Peyer's patch (tissue), 4 donors: Measurements from ENCODE around the gene TMEM132C. TPM values are rescaled to one million over a fixed set of nuclear protein-coding genes. Genes with fewer than 3 reads are reported as not detected.

ENCODE experiments used
- DNase-seq, 3 donors: peaks; one replicate each; pipeline ENCODE4 v3.0.0-alpha.2; 2017 to 2019
- H3K27ac ChIP-seq, 4 donors: fragments of 200-600 bp; sonication (generic); one replicate each; pipeline ENCODE4 v1.5.1; 2016 to 2019
- H3K27me3 ChIP-seq, 2 donors: fragments of 200-600 bp; sonication (generic); one replicate each; pipeline ENCODE4 v1.5.1; 2019
- H3K36me3 ChIP-seq, 3 donors: fragments of 200-600 bp; sonication (generic); one replicate each; pipeline ENCODE4 v1.5.1; 2016 to 2019
- H3K4me1 ChIP-seq, 4 donors: fragments of 200-600 bp; sonication (generic); one replicate each; pipeline ENCODE4 v1.5.1; 2016 to 2019
- H3K4me3 ChIP-seq, 4 donors: fragments of 200-600 bp; sonication (generic); 1 replicate in 3 of 4; 2 replicates in 1 of 4; pipeline ENCODE4 v1.5.1; 2016 to 2019; ENCODE audit warnings: mild to moderate bottlenecking in 1 of 4
- H3K9me3 ChIP-seq, 4 donors: fragments of 200-600 bp; sonication (generic); one replicate each; pipeline ENCODE4 v1.5.1; 2016 to 2019; ENCODE audit warnings: mild to moderate bottlenecking in 1 of 4
- POLR2A ChIP-seq, 2 donors: fragments of 450-650 bp; IDR thresholded peaks; one replicate each; pipeline ENCODE4 v1.5.1; 2017; ENCODE audit warnings: antibody characterized with exemption in 2 of 2, mild to moderate bottlenecking in 2 of 2, moderate library complexity in 2 of 2
- total RNA-seq, 4 donors: library from RNA; depleted of rRNA; stranded (reverse); fragments of >200 nt; gene quantifications; one replicate each; pipeline ENCODE4 v1.1.0, GENCODE V29; 2016
- TF ChIP-seq, protein P1 (sequence below), 6 experiments: fragments of 450-650 bp in 4 of 6; fragments of 200-600 bp in 2 of 6; sonication (generic) in 1 of 6; IDR thresholded peaks; one replicate each; pipeline ENCODE4 v1.5.1; 2017 to 2019; ENCODE audit warnings: antibody characterized with exemption in 6 of 6, mild to moderate bottlenecking in 3 of 6, moderate library complexity in 1 of 6

The TMEM132C gene
- total RNA-seq, 4 donors from 2014 or later, result 0.88 to 5.0 (median 2.0) TPM

DNA sequence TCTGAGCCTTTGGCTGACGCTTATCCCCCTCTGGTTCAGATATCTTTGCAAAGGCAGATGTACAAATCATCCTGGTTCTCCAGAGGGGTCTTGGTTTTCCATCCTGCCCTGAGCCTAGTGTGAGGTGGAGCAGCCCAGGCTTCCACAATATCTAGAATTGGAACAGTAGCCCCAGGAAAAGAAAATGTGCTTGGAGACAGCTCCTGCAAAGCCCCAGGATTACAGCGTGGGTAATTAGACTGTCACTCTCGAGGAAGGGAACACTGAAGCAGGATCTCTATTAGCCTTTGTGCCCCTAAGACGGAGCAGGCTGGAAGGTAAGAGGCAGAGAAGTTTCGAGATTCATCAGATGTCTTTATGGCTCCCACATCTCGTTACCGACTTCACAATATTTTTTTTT lies 59.4 kb downstream of the TMEM132C start:
- Histone ChIP-seq H3K27ac (no peak overlapping the region), H3K9me3 (peaks cover 0 to 3% (median 0%) of the 10 kb centered on the region in 4 donors)
- no peak for DNase-seq

GRCh38 chr12:128328961-128329360 lies 62.0 kb downstream of the TMEM132C start:
- Histone ChIP-seq H3K9me3 (no peaks in the 10 kb centered on the region), H3K4me1 (no peaks in the 10 kb centered on the region), H3K4me3 (no peak overlapping the region), H3K27ac (no peak overlapping the region), H3K27me3 (no peaks in the 10 kb centered on the region), H3K36me3 (no peaks in the 10 kb centered on the region)
- TF ChIP-seq, protein P1, sequence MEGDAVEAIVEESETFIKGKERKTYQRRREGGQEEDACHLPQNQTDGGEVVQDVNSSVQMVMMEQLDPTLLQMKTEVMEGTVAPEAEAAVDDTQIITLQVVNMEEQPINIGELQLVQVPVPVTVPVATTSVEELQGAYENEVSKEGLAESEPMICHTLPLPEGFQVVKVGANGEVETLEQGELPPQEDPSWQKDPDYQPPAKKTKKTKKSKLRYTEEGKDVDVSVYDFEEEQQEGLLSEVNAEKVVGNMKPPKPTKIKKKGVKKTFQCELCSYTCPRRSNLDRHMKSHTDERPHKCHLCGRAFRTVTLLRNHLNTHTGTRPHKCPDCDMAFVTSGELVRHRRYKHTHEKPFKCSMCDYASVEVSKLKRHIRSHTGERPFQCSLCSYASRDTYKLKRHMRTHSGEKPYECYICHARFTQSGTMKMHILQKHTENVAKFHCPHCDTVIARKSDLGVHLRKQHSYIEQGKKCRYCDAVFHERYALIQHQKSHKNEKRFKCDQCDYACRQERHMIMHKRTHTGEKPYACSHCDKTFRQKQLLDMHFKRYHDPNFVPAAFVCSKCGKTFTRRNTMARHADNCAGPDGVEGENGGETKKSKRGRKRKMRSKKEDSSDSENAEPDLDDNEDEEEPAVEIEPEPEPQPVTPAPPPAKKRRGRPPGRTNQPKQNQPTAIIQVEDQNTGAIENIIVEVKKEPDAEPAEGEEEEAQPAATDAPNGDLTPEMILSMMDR (IDR thresholded peaks at IDR 0.05), result no peak
- no peak for TF ChIP-seq POLR2A (IDR thresholded peaks at IDR 0.05)
- DNase-seq, result no peak

More for the DNA sequence above, 59.4 kb downstream of the TMEM132C start:
- Histone ChIP-seq H3K36me3 (no peaks in the 10 kb centered on the region), H3K4me3 (no peak overlapping the region), H3K4me1 (no peaks in the 10 kb centered on the region), H3K27me3 (no peaks in the 10 kb centered on the region)
- TF ChIP-seq POLR2A (IDR thresholded peaks at IDR 0.05), result no peak
- TF ChIP-seq, protein P1 (IDR thresholded peaks at IDR 0.05), result no peak

DNA sequence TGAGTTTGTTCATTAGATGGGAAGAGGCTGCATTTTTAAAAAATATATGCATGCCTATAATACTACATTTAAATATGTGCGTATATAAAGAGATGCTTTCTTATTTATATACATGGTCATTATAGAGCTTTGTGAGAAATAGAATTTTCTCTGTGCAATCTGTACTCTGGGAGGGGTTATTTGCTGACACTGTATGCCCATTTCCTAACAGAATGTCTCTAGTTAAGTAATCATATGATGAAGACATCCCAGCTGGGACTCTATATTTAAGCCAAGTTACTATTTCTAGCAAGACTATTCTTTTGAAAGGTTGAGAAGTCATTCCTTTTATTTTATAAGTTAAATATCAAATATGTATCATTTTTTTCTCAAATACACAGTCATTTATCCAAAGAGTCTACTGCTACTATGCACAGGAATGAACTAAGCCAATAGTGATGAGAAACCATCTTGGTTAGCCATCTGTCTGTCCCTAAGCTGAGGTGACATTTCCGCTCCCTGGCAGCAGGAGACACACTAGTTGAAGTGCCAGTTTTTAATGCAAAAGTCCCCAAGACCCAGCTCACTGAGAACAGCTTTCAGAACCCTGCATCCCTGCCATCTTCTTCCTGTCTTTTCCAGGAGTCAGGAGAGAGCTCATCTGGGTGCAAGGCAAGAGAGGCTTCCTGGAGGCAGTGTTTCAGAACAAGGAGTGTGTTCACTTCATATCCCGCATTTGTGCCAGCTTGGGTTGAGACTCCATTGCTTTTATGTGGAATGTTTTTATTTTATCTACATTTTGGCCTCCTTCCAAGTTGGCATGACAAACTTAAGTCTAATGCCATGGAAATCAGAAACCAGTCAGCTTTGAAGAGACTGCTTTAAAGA lies 69.5 kb downstream of the TMEM132C start:
- Histone ChIP-seq H3K27me3 (no peaks in the 10 kb centered on the region), H3K27ac (no peak overlapping the region), H3K9me3 (no peaks in the 10 kb centered on the region), H3K4me1 (no peaks in the 10 kb centered on the region), H3K4me3 (no peak overlapping the region), H3K36me3 (no peaks in the 10 kb centered on the region)
- TF ChIP-seq POLR2A (IDR thresholded peaks at IDR 0.05), result no peak
- TF ChIP-seq, protein P1 (IDR thresholded peaks at IDR 0.05), result no peak
- DNase-seq, result no peak

GRCh38 chr12:128337071-128337345 lies 70.0 kb downstream of the TMEM132C start:
- H3K4me3 ChIP-seq, result no peak overlapping the region
- no peaks in the 10 kb centered on the region for H3K36me3 ChIP-seq
- H3K4me1 ChIP-seq, result no peaks in the 10 kb centered on the region
- H3K27me3 ChIP-seq, result no peaks in the 10 kb centered on the region
- DNase-seq, result no peak
- TF ChIP-seq POLR2A (IDR thresholded peaks at IDR 0.05), result no peak
- TF ChIP-seq, protein P1 (IDR thresholded peaks at IDR 0.05), result no peak
- H3K9me3 ChIP-seq, result no peaks in the 10 kb centered on the region
- no peak overlapping the region for H3K27ac ChIP-seq

- Histone ChIP-seq H3K27ac (no peak overlapping the region), H3K36me3 (no peaks in the 10 kb centered on the region), H3K9me3 (no peaks in the 10 kb centered on the region), H3K4me3 (no peak overlapping the region), H3K27me3 (no peaks in the 10 kb centered on the region), H3K4me1 (no peaks in the 10 kb centered on the region)
- DNase-seq, result no peak
- TF ChIP-seq, protein P1 (IDR thresholded peaks at IDR 0.05), result no peak
- TF ChIP-seq POLR2A (IDR thresholded peaks at IDR 0.05), result no peak
Observed at GRCh38 chr12:128337431-128338170, 70.6 kb downstream of the TMEM132C start.
